SK-N-MC (cell line): ENCODE results near the gene HDAC4.

Experiments
- EZH2 ChIP-seq: fragments of 200-600 bp; sonication (generic); IDR thresholded peaks from one replicate; pipeline ENCODE4 v1.6.1; 2017; ENCODE audit warnings: antibody characterized with exemption
- FOXP2 ChIP-seq: optimal IDR thresholded peaks from 2 replicates; pipeline ENCODE3; 2011; ENCODE audit warnings: mild to moderate bottlenecking, moderate library complexity; ENCODE audit not compliant: insufficient read depth; ENCODE audit errors: extremely low read length, control extremely low read depth

DNA sequence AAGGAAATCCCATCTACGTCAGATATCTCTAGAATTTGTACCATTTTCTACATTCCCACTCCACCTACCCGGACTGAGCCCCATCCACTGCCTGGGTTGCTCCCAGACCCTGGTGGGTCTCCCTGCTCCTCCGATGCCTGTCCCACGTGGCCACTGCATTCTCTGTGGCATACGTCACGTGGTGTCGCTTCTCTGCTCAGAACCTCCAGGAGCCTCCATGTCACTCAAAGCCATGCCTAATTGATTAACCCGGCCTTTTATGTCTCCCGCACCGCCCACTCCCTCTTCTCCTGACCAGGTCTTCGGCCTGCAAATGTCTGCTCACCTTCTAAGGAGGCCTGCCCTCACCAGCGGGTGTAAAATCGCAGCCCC lies 176.6 kb downstream of the HDAC4 start:
- TF ChIP-seq EZH2, result no peak
- TF ChIP-seq FOXP2, result no peak
